Left ventricle myocardium superior (tissue), 1 donor: Measurements from ENCODE around the gene GPR176. TPM values are rescaled to one million over a fixed set of nuclear protein-coding genes. Genes with fewer than 3 reads are reported as not detected.

ENCODE experiments used
- ATAC-seq: fragments of 200-7000 bp; cut with Tn5 transposase; one replicate; pipeline ENCODE4 v1.9.1; 2020; ENCODE audit warnings: mild to moderate bottlenecking, moderate library complexity
- DNase-seq: peaks from one replicate; pipeline ENCODE4 v3.0.0-alpha.2; 2020
- intact Hi-C: fragments of 100-400 bp; cut with micrococcal nuclease; formaldehyde crosslinking; loops from one replicate; pipeline ENCODE4 v1.11.0; 2022
- long read RNA-seq: library from polyadenylated mRNA; unstranded; transcript quantifications from one replicate; pipeline ENCODE4 v2.0.0, GENCODE V29; 2021
- total RNA-seq: library from RNA; stranded (reverse); fragmentation: NEBNext Ultra II Directional; extraction: Animal tissue kit (Norgen Biotek cat#: 25700); gene quantifications from one replicate; pipeline ENCODE4 v1.2.1, GENCODE V29; 2021
- donor health status: DM: no; HTN: yes; CAD: no; lungs with severe emphysema.

Gene GPR176
- 1.5 TPM for total RNA-seq
- long read RNA-seq, transcript GPR176-205 (3 exons, 2,816 nt), result major isoform, 6 of 10 reads
- long read RNA-seq, partial matches to known transcripts, result 0 of 10 reads
- long read RNA-seq, other reads (novel, unspliced or antisense), result 4 of 10 reads

- ATAC-seq (peak; percentile 70), DNase-seq (peak; percentile 53)
- intact Hi-C loops, result no loop called here
Observed at GRCh38 chr15:39919748-39920509, at the start of gene GPR176. GPR176 (minus strand) TSS chr15:39920266; CDS start chr15:39920026, 240 bp downstream.

DNA sequence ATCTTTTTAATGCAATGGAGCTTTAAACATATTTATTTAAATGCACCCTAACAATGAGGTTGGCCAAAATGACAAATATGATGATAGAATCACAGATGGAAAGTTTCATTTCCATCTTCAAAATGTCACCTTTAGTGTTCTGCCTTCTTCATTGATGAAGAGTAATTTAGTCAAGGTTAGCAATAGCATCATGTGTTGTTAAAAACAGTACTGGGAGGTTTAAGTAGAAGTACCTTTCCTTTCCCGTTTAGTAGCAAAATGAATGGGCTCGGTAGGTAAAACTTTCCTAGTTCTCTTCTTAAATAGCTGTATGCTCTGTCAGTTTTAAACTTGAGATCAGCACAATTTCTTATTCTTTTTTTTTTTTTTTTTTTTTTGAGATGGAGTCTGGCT, 48.9 kb upstream of the GPR176 start:
- DNase-seq, result no peak
- no peak for ATAC-seq
- intact Hi-C loops, result no loop called here

DNA sequence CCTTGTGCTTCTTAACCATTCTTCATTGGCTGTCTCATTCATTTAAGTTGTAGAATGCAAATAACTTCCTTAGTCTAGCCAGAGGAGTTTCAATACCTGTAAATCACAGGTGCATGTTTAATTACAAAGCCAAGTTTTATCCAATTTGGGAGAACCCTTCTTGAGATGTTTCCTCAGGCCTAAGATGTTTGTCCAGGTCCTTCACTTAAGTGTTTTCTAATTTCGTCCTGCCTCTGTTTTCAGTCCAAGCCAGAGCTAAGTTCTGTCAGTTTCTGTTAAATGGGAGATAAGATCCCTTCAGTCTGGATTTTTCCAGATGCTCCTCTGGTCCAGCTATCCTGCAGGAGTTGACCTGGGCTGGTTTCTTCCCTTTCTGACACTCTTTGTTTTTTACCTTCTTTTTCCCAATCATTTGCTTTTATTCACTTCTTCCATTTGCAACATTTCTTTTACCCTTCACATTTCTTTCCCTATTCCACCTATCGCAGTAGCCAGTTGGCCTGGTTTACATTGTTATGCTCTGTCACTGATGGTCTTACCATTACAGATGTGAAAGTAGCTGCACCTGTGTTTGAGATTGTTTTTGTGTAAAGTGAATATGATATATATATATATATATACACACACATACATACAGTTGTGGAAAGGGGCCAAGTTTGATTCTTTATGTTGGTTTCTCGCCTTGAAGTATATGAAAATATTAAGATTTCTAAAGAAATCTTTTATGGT, 48.4 kb upstream of the GPR176 start:
- ATAC-seq, result no peak
- intact Hi-C loops, result no loop called here
- no peak for DNase-seq

DNA sequence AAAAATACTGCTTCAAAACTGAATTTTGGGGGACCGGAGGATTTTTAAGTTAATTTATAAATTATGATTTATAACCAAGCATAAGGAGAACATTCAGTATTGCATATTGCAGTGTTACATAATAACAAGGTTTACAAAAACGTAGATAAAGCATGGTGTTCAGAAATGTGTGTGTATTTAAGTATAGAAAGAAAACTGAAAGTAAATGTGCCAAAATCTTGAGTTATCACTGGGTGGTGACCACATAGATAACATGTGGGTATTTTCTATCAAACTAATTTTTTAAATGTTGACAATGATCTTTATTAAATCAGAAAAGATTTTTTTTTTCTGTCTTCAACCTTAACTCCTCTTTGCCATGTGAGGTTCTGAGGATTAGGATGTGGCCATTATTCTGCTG, 46.5 kb upstream of the GPR176 start:
- intact Hi-C loops, result no loop called here
- no peak for DNase-seq
- ATAC-seq, result no peak

- intact Hi-C loops, result no loop called here
- ATAC-seq (no peak), DNase-seq (no peak)
Observed at GRCh38 chr15:39963786-39964185, 43.7 kb upstream of the GPR176 start.

- ATAC-seq, result no peak
- intact Hi-C loops, result no loop called here
- DNase-seq, result no peak
Observed at GRCh38 chr15:39961051-39961450, 41.0 kb upstream of the GPR176 start.

DNA sequence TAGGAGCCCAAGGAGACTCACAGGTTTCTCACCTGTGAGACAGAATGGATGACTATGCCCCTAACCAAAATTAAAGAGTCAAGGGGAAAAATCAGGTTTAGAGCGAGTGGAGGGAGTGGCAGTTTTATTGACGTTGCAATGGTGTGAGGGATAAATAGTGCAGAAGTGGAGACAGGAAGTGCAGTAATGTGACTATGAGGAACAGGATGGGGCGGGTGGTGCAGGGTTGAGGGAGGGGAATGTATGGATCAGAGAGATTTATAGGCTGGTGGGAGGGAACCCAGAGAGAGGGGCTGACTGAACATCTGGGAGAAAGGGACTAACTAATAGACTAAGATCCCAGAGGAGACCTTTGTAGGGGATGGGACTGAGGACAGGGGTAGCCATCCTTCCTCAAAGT, 40.3 kb upstream of the GPR176 start:
- intact Hi-C loops, result no loop called here
- ATAC-seq (peak; percentile 36), DNase-seq (no peak)

- no peak for ATAC-seq
- DNase-seq, result no peak
- intact Hi-C loops, result loop anchor here (10.0 kb wide), 1 partner anchor 45 kb away; no protein-coding TSS in a partner anchor
Observed at GRCh38 chr15:39959411-39959810, 39.3 kb upstream of the GPR176 start.

DNA sequence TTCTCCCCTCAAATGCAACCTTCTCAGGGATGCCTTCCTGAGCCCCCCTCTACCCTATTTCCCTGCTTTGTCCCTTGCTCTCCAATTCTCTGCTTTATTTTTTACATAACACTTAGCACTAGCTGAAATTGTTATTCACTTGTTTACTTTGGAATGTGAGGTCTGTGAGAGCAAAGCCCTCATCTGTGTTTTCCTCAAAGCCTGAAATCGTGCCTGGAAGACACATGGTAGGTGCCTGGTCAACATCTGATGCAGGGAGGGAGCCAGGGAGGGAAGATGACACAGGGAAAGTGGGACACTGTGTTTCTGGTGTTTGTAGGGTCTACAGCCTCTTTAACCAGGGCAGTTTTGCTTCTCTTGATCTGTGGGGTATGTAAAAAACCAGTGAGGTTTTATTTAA, 37.4 kb upstream of the GPR176 start:
- intact Hi-C loops, result loop anchor here (10.0 kb wide), 1 partner anchor 47 kb away; no protein-coding TSS in a partner anchor
- DNase-seq, result no peak
- no peak for ATAC-seq

DNA sequence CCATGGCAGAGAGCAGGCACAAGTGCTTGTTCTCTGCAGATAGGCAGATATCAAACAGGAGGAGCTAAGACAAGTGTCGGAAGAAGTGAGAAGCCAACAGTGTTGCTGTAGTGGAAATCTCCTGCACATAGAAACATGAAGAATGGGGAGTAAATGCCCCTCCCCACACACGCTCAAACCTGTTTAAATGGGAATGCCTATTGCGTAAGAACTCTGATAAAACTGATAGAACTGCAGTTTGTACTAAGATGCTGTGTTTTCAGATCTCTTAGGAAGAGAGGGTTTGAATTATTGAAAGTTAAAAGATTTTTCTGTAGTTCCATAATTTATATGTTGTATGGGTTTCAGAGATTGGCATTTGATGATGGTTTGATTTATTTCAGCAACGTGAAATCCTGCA, 33.5 kb upstream of the GPR176 start:
- no peak for DNase-seq
- no peak for ATAC-seq
- intact Hi-C loops, result loop anchor here (10.0 kb wide), 1 partner anchor 51 kb away; no protein-coding TSS in a partner anchor

- ATAC-seq (no peak), DNase-seq (no peak)
- intact Hi-C loops, result loop anchor here (10.0 kb wide), 1 partner anchor 53 kb away; no protein-coding TSS in a partner anchor
Observed at GRCh38 chr15:39951561-39951960, 31.5 kb upstream of the GPR176 start.

DNA sequence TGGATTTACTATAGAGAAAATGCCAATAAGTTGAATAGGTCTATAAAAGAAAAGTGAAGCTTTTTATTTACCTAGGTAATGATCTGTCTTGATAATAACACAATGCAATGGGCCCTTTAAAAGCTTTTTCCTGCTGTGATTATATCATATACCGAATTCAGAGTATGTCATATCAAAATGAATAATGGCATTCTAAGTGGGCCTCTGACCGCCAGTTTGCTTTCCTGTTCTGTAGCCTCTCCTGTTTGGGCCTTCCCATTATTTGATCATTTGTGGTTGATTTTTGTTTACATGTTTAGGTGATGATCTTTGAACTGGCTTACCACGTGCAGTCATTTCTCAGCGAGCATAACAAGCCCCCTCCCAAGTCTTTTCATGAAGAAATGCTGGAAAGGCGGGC, 28.8 kb upstream of the GPR176 start:
- intact Hi-C loops, result no loop called here
- ATAC-seq, result no peak
- DNase-seq, result no peak

- ATAC-seq (no peak), DNase-seq (no peak)
- intact Hi-C loops, result no loop called here
Observed at GRCh38 chr15:39947401-39948197, 27.5 kb upstream of the GPR176 start.

- ATAC-seq, result no peak
- intact Hi-C loops, result no loop called here
Observed at GRCh38 chr15:39946862-39947261, 26.8 kb upstream of the GPR176 start.

GRCh38 chr15:39944726-39945125, 24.7 kb upstream of the GPR176 start:
- intact Hi-C loops, result no loop called here
- DNase-seq (no peak), ATAC-seq (no peak)

More at GRCh38 chr15:39946862-39947261, 26.8 kb upstream of the GPR176 start:
- no peak for DNase-seq

- ATAC-seq (no peak), DNase-seq (no peak)
- intact Hi-C loops, result no loop called here
Observed at GRCh38 chr15:39942753-39943150, 22.7 kb upstream of the GPR176 start.

GRCh38 chr15:39942101-39942752, 22.2 kb upstream of the GPR176 start:
- intact Hi-C loops, result no loop called here

GRCh38 chr15:39939487-39940452, 19.7 kb upstream of the GPR176 start:
- ATAC-seq (peak; percentile 88), DNase-seq (peak; percentile 55)
- intact Hi-C loops, result loop anchor here (10.0 kb wide), 1 partner anchor 155 kb away; the partner anchor contains the start of gene FSIP1

More at GRCh38 chr15:39942101-39942752, 22.2 kb upstream of the GPR176 start:
- ATAC-seq (no peak), DNase-seq (no peak)
